ENCODE results near the gene TRAF2. TPM values are rescaled to one million over a fixed set of nuclear protein-coding genes. Genes with fewer than 3 reads are reported as not detected.

TRAF2 gene
- total and polyA plus RNA-seq, 2 of the 8 experiments (the other 6 are each of a cell fraction or from before 2014, with no cell fraction given) = 26.9 to 50.2 TPM

DNA sequence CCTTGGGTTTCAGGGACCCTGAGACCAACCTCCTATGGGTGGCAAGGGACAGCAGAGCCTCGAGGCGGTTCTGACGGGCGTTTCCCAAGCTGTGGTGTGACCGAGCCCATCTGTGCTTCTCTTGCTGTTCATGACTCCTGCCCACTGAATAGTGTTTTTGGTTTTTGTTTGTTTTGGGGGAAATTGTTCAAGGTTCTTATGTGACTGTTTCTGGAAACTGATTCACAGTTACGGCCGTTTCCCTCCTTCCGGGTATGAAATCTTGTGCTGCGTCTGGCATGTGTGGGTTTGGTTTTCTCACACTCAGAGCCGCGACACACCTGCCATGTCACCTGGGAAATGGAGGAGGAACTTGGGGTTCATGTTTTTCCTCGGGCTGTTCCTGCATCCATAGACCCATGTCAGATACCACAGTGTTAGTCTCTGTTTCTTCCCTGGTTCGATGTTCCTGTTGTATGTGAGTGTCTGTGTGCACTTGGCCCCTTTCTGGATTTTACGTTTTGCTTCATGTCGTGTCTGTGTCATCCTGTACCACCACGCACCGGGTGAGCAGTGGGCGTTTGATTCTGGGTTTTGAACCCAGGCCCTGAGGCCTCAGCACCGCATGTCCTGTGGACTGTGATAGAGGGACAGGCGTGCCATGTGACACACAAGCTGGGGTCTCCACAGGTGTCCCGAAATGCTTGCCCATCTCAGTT lies 29.5 kb downstream of the TRAF2 start:
- Histone ChIP-seq H2BK12ac (ENCODE audit: low read depth, low read length) (no peak overlapping the region), H4K20me1 (replicated peaks in 1 of 2; ENCODE audit: control insufficient read depth in 1 of 2, insufficient read depth in 2 of 2, low read length in 2 of 2) (peaks cover 4 to 13% of the 10 kb centered on the region in 2 experiments), H3K27me3 (replicated peaks in 1 of 4; ENCODE audit: control insufficient read depth in 3 of 4, extremely low read depth in 1 of 4, insufficient read depth in 3 of 4, low read length in 3 of 4) (no peaks in the 10 kb centered on the region), H2AK5ac (ENCODE audit: low read depth, low read length) (no peak overlapping the region), H3K14ac (ENCODE audit: insufficient read length) (no peak overlapping the region), H3K4ac (replicated peaks; ENCODE audit: insufficient read length, low read depth, low read length) (no peak overlapping the region), H4K5ac (ENCODE audit: insufficient read length, low read depth, low read length) (no peak overlapping the region), H2BK5ac (ENCODE audit: low read depth, low read length) (no peak overlapping the region; the same call in 1 of the 2 replicates), H3K4me2 (ENCODE audit: insufficient read depth in 1 of 2, low read depth in 2 of 2, low read length in 2 of 2) (no peak overlapping the region), H3K79me2 (ENCODE audit: control insufficient read depth in 1 of 2, insufficient read depth in 2 of 2, low read length in 2 of 2) (no peaks in the 10 kb centered on the region), H2BK20ac (ENCODE audit: low read length) (no peak overlapping the region), H3K4me1 (replicated peaks in 1 of 4; ENCODE audit: control insufficient read depth in 3 of 4, insufficient read depth in 4 of 4, low read length in 3 of 4) (no peaks in the 10 kb centered on the region), H3K18ac (ENCODE audit: extremely low read depth, low read length) (no peak overlapping the region), H3K9me3 (ENCODE audit: insufficient read depth in 2 of 2, low read depth in 1 of 2, low read length in 1 of 2) (no peaks in the 10 kb centered on the region), H3K9ac (replicated peaks in 1 of 4; ENCODE audit: extremely low read depth in 1 of 4, low read depth in 3 of 4, low read length in 3 of 4) (no peak overlapping the region), H3K23ac (ENCODE audit: insufficient read length) (no peak overlapping the region), H3K36me3 (ENCODE audit: control insufficient read depth in 2 of 4, insufficient read depth in 4 of 4, low read length in 3 of 4) (peaks cover 17 to 43% (median 30%) of the 10 kb centered on the region in 4 experiments), H2BK120ac (replicated peaks; ENCODE audit: low read depth, low read length) (no peak overlapping the region), H4K91ac (replicated peaks; ENCODE audit: insufficient read length, low read length) (no peak overlapping the region), H2AFZ (ENCODE audit: low read length) (no peak overlapping the region), H3K79me1 (ENCODE audit: low read depth, low read length) (peaks cover 2% of the 10 kb centered on the region; the same call in 1 of the 2 replicates), H3K4me3 (ENCODE audit: extremely low read depth in 1 of 4, insufficient read depth in 2 of 4, low read depth in 3 of 4, low read length in 4 of 4) (no peak overlapping the region), H3K56ac (replicated peaks; ENCODE audit: insufficient read length, low read depth, low read length) (no peak overlapping the region), H2BK15ac (ENCODE audit: low read length) (no peak overlapping the region), H3K27ac (ENCODE audit: low read depth, low read length) (no peak overlapping the region), H4K8ac (ENCODE audit: extremely low read depth, insufficient read depth, low read length) (peak overlapping the region; percentile 65; the same call in 1 of the 2 replicates), H3K23me2 (ENCODE audit: low read depth, low read length) (no peaks in the 10 kb centered on the region)
- POLR2A ChIA-PET (ENCODE audit: partially characterized antibody) = no interaction called here
- DNase-seq (ENCODE audit: low read depth in 1 of 2, low spot score in 2 of 2) = no peak
- WGBS, 2 experiments (ENCODE audit: extremely low coverage in 1 of 2, insufficient coverage in 1 of 2, insufficient read length in 1 of 2, insufficient replicate concordance in 2 of 2, low coverage in 1 of 2, low lambda C conversion rate in 2 of 2, missing lambda C conversion rate in 1 of 2) = 88% methylated on average over 19 of the region's 21 CpGs; no CpG with 5 or more reads in 1 of the 2 experiments
- CTCF ChIA-PET (ENCODE audit: partially characterized antibody) = no interaction called here
- FAIRE-seq = no peak
- no peak for TF ChIP-seq NANOG (IDR thresholded peaks at IDR 0.05; ENCODE audit: insufficient read depth, low read depth, low read length, poor library complexity, severe bottlenecking)
- no peak for TF ChIP-seq RBBP5 (IDR thresholded peaks at IDR 0.05; ENCODE audit: borderline replicate concordance, low read depth, low read length)
- no peak for TF ChIP-seq TBP (IDR thresholded peaks at IDR 0.05; ENCODE audit: low read depth, low read length)
- TF ChIP-seq SIX5 (IDR thresholded peaks at IDR 0.05; ENCODE audit: low read depth, low read length) = no peak
- no peak for TF ChIP-seq HDAC2 (IDR thresholded peaks at IDR 0.05; ENCODE audit: borderline replicate concordance in 1 of 2, low read depth in 2 of 2, low read length in 2 of 2)
- TF ChIP-seq TAF7 (optimal IDR thresholded peaks at IDR 0.05; ENCODE audit: borderline replicate concordance, low read depth, low read length) = no peak
- TF ChIP-seq, protein P1, sequence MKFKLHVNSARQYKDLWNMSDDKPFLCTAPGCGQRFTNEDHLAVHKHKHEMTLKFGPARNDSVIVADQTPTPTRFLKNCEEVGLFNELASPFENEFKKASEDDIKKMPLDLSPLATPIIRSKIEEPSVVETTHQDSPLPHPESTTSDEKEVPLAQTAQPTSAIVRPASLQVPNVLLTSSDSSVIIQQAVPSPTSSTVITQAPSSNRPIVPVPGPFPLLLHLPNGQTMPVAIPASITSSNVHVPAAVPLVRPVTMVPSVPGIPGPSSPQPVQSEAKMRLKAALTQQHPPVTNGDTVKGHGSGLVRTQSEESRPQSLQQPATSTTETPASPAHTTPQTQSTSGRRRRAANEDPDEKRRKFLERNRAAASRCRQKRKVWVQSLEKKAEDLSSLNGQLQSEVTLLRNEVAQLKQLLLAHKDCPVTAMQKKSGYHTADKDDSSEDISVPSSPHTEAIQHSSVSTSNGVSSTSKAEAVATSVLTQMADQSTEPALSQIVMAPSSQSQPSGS (IDR thresholded peaks at IDR 0.05; ENCODE audit: low read length) = no peak
- no peak for TF ChIP-seq RXRA (IDR thresholded peaks at IDR 0.05; ENCODE audit: insufficient read depth, low read depth, low read length)
- TF ChIP-seq KDM1A (IDR thresholded peaks at IDR 0.05; ENCODE audit: borderline replicate concordance, low read length) = no peak
- no peak for TF ChIP-seq MAFK (IDR thresholded peaks at IDR 0.05; ENCODE audit: low read depth, low read length)
- TF ChIP-seq EGR1 (IDR thresholded peaks at IDR 0.05; ENCODE audit: borderline replicate concordance, low read depth, low read length) = no peak

All from H1 (cell line).